ENCODE measurements around the gene TRMT61B.

TRMT61B gene

GRCh38 chr2:28870146-28870891, at the start of gene TRMT61B:
Gene TRMT61B (minus strand): TSS chr2:28870309. CDS start chr2:28870277, 32 bp downstream.
- peak; percentile 96 to 98 for DNase-seq (ENCODE audit: low read depth in 2 of 2, low spot score in 1 of 2)

- DNase-seq (ENCODE audit: low read depth in 2 of 2, low spot score in 1 of 2) = no peak
Measured at GRCh38 chr2:28915939-28916338, 45.8 kb upstream of the TRMT61B start.

GRCh38 chr2:28909655-28910353, 39.7 kb upstream of the TRMT61B start:
- no peak for DNase-seq (ENCODE audit: low read depth in 2 of 2, low spot score in 1 of 2)

- DNase-seq (ENCODE audit: low read depth in 2 of 2, low spot score in 1 of 2) = no peak
Measured at GRCh38 chr2:28908172-28908571, 38.1 kb upstream of the TRMT61B start.

GRCh38 chr2:28906821-28907220, 36.7 kb upstream of the TRMT61B start:
- DNase-seq (ENCODE audit: low read depth in 2 of 2, low spot score in 1 of 2) = no peak

- DNase-seq (ENCODE audit: low read depth in 2 of 2, low spot score in 1 of 2) = no peak
Measured at GRCh38 chr2:28906376-28906775, 36.3 kb upstream of the TRMT61B start.

GRCh38 chr2:28905533-28905932, 35.4 kb upstream of the TRMT61B start:
- DNase-seq (ENCODE audit: low read depth in 2 of 2, low spot score in 1 of 2) = no peak

GRCh38 chr2:28904802-28905457, 34.8 kb upstream of the TRMT61B start:
- no peak for DNase-seq (ENCODE audit: low read depth in 2 of 2, low spot score in 1 of 2)

GRCh38 chr2:28904295-28904694, 34.2 kb upstream of the TRMT61B start:
- DNase-seq (ENCODE audit: low read depth in 2 of 2, low spot score in 1 of 2) = no peak

GRCh38 chr2:28902584-28902983, 32.5 kb upstream of the TRMT61B start:
- no peak for DNase-seq (ENCODE audit: low read depth in 2 of 2, low spot score in 1 of 2)

- DNase-seq (ENCODE audit: low read depth in 2 of 2, low spot score in 1 of 2) = no peak
Measured at GRCh38 chr2:28901841-28902240, 31.7 kb upstream of the TRMT61B start.

GRCh38 chr2:28901202-28901601, 31.1 kb upstream of the TRMT61B start:
- DNase-seq (ENCODE audit: low read depth in 2 of 2, low spot score in 1 of 2) = no peak

GRCh38 chr2:28898048-28898447, 27.9 kb upstream of the TRMT61B start:
- DNase-seq (ENCODE audit: low read depth in 2 of 2, low spot score in 1 of 2) = no peak

GRCh38 chr2:28896906-28897305, 26.8 kb upstream of the TRMT61B start:
- no peak for DNase-seq (ENCODE audit: low read depth in 2 of 2, low spot score in 1 of 2)

GRCh38 chr2:28895189-28895893, 25.2 kb upstream of the TRMT61B start:
- peak; percentile 20 for DNase-seq (ENCODE audit: low read depth in 2 of 2, low spot score in 1 of 2)

GRCh38 chr2:28894470-28895188, 24.5 kb upstream of the TRMT61B start, which contains the start of gene WDR43:
Gene WDR43 (plus strand): TSS chr2:28894667. CDS start chr2:28894699, 32 bp downstream.
- DNase-seq (ENCODE audit: low read depth in 2 of 2, low spot score in 1 of 2) = peak; percentile 93 to 96

GRCh38 chr2:28893488-28893887, 23.4 kb upstream of the TRMT61B start:
- no peak for DNase-seq (ENCODE audit: low read depth in 2 of 2, low spot score in 1 of 2)

GRCh38 chr2:28880193-28880592, 10.1 kb upstream of the TRMT61B start:
- DNase-seq (ENCODE audit: low read depth in 2 of 2, low spot score in 1 of 2) = no peak

GRCh38 chr2:28871620-28872019, 1.5 kb upstream of the TRMT61B start:
- no peak for DNase-seq (ENCODE audit: low read depth in 2 of 2, low spot score in 1 of 2)

GRCh38 chr2:28869494-28870145, 489 bp downstream of the TRMT61B start:
- no peak for DNase-seq (ENCODE audit: low read depth in 2 of 2, low spot score in 1 of 2)
